EH (cell line): ENCODE data around the gene THSD7B.

Experiments used
- DNase-seq: peaks from one replicate; pipeline ENCODE4 v3.0.0-alpha.2; 2015; ENCODE audit warnings: low read depth

The THSD7B gene

DNA sequence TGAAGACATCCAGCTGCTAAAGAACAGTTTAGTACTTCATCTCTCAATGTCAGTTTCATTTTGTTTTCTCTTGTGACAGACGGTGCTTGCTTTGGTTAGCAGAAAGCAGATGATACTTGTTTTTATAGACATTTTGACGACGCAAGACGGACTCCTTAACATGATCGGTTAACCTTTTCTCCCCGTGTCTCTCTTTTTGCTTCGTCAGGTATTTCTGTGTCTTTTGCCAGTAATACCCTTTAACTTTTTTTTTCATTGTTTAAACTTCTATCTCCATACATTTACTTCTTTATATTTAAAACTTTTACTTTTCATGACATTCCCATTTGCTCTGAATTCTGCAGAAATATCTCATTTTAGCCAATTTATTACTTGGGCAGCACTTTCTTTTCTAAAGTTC is 57.9 kb downstream of the THSD7B start:
- no peak for DNase-seq

DNA sequence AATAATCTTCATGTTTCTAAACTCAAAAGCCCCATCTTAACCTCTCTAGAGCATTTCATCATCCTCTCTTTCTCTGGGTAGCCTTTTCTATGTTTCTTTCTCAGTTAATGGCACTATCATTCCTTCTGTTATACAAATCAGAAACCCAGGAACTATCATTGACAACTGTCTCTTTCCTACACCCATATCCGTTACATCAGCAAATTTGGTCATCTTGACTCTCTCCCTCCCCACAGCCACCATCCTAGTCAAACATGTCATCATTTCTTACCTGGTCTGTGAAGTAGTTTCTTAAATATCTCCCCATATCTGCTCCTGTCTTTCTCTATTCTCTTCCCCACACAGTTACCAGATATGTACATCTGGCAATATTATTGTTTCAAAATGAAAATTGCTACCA is 62.8 kb downstream of the THSD7B start:
- no peak for DNase-seq

DNA sequence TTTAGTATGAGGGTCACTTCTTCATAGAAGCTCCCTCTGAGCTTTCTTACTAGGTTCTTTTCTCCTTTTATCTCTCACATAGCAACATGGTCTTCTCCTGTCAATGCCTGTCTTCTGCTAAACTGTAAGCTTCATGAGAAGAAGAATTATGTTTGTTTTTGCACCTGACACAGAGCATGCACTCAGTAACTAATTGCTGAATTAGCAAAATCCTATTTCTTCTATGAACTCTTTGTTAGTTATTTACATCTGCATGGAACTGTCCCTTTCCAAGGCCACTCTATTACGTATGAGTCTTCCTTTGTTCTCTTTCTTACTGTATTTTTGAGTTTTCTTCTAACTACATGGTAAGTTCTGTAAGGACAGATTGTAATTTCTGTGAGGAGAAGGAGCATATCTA is 63.4 kb downstream of the THSD7B start:
- DNase-seq: no peak

DNA sequence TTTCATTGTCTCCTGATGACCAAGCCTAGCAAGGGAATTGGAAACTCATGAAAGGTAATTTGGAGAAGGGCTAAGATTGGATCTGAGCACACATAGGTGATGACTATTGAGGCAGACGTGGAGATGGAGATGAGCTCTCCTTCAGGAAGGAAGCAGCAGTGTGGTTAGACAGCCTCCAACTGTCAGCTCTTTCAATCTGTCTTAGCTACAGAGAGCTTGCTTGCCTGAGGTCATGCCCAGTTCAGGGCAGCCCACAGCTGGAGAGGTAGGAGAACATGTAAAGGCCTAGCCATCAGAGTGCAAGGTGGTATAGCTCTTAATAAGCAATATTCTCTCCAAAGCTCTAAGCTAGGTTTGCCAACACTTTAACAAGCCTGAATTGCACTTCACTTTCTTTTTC is 79.2 kb downstream of the THSD7B start:
- no peak for DNase-seq

DNA sequence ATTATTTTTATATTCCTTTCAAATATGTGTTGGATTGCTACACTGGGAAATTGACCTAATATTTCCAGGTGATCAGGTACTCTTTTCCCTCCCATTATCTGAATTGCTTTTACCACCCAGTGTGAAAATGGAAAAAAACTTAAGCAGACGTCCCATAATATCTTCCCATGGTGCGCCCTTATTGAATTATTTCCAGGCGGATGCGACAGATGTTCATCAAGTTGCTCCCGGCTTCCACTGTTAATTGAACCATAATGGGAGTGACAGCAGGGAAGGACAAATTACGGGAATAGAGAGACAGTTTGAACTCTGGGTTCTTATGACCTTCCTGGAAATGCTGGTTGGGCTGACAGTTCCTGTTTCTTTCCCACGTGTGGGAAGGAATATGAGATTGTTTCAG is 93.3 kb downstream of the THSD7B start:
- DNase-seq: no peak

DNA sequence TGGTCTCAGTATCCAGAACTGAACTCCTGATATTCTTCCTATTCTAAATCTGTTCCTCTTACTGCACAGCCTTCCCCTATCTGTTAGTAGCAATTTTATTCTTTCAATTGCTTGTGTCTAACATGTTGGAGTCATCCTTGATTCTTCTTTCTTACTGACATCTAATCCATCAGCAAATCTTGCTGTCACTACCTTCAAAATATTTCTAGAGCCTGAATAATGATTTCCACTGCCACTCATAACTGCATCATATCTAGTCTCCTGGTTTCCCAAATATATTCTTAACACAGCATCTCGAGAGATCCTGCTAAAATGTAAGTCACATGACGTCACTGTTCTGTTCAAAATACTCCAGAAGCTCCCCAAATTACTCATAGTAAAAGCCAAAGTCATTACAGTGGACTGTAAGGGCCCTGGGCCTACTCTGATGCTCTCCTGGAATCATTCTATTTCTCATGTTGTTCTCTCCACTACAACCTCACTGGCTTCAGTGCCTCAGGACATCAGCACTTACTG is 95.2 kb downstream of the THSD7B start:
- DNase-seq: no peak

DNA sequence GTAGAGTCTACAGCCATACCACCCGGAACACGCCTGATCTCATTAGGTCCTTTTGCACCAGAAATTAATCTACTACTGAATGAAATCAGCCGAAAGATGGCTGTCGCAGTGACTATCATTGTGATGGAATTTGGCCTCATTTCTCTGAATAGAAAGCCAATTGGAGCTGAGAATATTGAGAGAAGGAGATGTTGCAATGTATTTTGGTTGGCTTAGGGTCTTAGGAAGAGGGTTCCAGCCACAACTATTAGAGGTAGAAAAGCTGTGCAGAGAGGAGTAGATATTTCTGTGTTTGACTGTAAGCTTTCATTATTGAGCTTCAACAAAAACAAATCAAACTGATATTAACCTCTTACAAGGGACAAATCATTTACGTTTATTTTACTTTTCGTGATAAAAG is 98.1 kb downstream of the THSD7B start:
- no peak for DNase-seq

DNA sequence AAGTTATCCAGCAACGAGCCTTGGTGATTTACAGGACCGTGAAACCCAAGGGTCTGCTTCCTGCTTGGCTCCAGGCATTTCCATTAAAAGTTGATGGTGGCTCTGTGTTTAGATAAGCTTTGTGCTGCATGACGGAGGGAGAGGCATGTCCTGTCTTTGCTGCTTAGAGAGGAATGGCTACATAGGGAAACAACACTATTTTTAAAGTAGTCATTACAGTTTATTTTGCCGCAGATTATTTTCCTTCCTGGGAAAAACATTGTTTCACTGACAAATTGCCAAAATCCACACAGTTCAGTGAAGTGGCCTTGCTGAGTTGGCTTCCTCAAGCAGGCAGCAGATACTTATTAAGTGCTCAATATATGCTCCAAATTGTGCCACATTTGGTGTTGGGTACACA is 98.5 kb downstream of the THSD7B start:
- DNase-seq: no peak

DNA sequence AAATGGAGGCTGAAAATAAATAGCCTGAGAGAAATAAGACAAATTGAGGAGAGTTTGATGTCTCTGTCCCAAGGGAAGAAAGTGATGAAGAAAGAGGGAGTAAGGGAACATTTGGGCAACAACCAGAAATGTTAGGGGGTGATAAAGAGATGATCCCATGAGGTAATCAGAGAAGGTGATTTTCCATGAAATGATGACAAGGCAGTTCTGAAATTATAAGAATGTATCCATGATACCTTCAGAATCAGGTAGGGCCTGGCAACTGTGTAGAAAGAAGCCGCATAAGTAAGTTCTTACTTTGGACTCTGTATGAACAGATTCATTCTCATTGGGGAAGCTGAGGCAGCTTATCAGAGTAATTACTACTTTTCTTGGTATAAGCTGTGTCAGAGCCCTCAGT is 106.1 kb downstream of the THSD7B start:
- DNase-seq: no peak

DNA sequence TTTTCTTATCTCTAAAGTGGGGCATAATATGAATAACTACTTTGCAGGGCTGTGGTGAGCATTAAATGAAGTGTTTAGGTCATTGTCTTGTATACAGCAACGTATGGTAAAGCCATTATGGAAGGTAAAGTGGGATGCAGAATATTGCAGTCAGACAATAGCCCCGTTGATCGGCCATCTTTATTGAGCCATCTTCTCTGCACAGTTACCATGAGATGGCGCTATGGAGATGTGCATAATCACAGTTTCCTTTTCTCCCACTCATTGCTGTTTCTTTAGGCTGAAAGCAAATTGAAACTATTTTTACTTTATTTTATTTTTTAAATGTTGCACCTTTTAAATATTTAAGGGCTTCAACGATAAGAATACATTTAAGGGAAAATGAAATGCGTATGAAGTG is 108.9 kb downstream of the THSD7B start:
- DNase-seq: peak; percentile 3

DNA sequence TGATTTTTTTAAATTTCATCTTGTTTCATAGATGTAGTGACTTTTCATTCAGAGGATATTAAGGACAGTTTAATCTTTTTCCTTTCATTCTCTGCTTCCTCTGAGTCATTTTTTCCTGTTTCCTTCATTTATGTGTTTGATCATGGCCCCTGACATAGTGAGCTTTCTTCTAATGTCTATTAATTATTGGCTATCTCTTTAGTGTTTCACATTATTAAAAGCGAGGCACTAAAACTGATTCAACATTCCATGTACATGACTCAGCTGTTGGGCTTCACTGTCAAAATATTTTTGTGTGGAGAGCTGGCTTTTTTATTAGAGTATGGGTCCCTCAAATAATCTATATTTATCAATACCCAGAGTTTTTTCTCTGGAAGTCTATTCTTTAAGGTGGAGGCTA is 125.8 kb downstream of the THSD7B start:
- no peak for DNase-seq

DNA sequence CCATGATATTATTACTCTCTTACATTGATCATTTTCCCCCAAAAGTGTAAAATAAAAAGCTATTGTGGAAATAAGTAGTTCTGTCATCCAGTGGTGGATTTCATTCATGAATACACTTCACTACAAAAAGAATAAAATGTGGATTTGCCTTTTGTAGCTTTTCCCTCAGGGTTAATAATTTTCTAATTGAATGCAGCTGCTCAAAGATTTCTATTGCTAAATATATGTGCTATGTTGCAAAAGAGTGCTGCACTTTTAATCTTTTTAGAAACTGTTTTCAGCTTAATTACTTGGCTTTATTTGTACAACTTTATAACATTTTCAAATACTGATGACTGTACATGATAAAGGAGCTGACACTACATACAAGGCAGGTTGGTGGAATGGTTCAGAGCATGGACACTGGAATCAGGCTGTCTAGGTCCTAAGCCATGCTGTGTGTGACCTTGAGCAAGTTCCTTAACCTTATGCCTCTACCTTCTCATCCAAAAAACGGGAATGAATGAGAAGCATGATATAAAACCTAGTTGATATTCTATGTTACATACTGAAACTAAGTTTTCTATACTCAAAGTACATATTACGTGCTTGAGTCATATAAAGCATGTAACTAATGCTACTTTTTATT is 128.8 kb downstream of the THSD7B start:
- DNase-seq: no peak

DNA sequence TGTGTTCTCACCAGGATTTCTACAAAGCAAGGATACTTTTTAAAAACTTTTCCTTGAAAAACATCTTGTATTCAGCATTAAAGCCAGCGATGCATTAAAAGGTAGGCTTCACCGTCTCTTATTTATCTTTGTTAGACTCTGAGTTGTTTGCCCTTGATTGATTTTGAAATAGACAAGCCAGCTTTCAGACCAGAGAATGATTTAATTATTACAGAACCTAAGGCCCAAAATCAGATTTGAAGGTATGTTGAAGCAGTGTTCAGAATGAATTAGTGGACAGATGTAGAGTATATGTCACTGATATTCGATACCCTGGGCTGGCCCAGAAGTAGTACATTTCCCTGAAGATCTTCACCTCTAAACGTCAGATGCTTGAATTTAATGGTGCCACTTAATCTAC is 136.4 kb downstream of the THSD7B start:
- DNase-seq: no peak

DNA sequence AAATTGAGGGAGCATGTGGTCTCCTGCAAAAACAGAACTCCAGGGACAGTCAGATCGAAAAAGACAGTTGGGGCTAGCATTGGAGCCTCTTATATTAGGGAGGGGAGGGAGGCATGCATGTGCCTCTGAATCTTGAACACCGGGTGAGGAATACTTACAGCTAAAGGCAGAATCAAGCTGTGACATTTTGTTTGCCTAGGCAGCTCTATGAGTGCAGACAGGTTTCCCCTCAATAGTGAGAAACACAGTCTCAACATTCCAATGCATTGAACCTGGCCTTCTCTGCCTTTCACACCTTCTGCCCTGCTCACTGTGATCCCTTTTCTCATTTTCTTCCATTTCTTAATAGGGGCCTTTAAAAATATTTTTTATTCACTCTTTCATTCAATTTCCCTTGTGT is 140.4 kb downstream of the THSD7B start:
- DNase-seq: no peak

DNA sequence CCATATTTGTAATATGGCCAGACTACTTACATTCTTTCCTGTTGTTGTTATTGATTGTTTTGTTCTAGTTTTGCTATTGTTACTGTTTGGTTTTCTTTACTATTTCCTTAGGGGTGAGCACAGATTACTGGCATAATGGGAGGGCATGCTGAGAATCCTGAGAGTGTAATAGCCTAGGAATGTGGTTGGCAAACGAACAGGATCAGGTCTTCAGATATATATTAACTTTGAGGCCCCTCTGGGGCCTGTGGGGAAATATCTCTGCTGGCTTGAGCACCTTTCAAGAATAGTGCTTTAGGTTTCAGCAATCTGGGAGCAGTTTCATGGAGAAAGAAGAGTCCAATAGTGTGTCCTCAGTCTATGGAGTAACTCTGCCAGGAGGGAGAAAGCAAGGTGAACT is 144.4 kb downstream of the THSD7B start:
- DNase-seq: no peak

DNA sequence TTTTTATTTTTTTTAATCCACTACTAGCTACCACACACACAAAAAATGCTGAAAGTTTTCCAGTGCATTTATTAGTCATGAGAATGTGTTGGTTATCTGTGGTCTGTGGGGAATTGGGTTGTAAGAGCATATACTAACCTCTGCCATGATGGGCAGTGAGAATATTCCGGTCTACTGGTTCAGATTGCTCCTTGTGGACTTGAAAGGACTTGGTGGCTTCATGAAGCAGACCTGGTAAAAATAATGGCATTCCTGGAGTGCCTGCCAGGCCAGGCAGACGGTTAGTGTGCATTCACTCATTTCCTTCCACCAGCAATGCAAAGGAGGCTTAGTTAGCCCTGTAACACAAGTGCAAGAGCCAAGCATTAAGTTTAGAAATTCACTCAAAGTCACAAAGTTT is 150.8 kb downstream of the THSD7B start:
- no peak for DNase-seq

DNA sequence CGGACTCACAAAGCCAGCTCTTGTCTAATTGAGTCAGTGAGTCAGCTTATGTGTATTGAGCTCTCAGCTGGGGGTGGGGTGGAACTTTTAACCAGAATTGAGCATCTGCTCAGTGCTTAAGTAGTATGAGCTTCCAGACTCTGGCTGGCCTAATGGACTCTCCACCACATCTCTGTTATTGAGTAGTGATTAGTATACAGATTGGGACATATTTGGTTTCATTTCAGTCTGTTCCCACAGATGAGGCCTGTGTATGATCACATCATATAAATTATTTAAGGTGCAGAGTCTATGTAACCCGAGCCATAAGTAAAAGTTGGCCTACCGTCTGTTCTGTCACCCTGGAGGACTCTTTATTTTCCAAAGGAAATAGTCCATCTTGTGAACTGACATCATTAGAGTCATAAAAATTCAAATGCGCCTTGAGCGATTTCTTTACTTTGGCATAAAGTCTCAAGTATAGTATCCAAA is 152.1 kb downstream of the THSD7B start:
- no peak for DNase-seq

DNA sequence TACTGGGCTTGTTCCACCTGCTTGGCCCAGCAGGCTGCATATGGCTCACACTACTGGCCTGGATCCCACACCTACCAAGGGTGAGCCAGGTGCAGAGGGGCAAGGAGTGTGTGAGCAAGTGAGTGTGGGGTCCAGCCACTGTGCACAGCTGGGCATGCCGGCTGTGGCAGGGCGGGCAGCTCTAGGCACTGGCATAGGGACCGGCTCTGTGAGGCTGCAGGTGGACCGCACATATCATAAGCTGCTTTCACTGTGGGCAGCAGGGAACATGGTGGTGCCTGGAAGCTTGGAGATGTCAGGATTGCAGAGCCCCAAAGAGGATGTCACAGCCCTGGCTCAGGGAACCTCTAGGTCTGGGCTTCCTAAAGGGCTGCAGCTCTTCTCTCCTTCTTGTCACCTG is 154.3 kb downstream of the THSD7B start:
- DNase-seq: no peak

DNA sequence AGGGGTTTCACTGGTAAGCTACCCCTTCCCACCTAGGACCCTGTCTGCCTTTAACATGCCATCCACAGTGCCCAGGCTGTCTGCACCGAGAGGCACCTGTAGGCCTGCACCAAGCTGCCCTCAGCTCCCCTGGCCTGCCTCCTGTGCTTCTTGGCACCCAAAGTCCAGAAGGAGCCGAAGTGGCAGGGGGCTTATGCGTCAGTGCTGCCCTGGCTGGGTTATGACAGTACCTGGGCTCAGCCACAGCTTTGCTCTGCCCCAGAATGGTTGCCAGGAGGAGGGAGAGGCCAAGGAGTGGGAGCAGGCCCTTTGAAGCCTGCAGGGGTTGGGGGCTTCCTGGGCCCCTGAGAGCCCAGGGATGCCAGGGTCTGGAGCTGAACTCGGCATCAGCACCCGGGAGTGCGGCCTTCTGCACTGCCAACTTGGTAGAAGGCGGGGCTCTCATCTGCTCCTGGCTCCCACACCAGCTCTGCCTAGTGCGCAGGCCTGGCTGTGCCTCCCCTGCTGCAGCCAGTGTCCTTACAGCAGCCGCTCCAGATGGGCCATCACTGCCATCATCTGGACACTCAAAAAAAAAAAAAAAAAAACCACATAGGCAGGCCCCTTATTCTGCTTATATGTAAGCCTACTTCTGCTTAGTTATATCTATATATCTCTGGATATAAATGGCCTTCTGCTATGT is 155.4 kb downstream of the THSD7B start:
- DNase-seq: no peak

DNA sequence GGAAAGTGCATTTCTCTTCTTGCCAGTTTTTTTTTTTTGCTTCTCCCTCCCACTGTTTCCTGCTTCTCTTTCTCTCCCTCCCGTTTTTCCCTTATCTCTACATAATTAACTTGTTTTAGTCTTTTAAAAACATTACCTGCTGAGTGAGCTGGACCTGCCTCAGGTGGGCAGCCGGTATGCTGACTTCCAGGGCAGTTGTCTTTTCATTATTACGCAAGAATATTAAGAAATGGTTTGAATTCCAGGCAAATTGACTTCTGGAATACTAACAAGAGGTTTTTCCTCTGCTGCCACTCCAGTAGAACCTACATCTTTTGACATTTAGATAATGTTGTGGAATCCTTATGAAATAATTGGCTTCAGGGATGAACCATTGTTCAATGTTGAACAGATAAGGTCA is 161.8 kb downstream of the THSD7B start:
- DNase-seq: no peak

DNA sequence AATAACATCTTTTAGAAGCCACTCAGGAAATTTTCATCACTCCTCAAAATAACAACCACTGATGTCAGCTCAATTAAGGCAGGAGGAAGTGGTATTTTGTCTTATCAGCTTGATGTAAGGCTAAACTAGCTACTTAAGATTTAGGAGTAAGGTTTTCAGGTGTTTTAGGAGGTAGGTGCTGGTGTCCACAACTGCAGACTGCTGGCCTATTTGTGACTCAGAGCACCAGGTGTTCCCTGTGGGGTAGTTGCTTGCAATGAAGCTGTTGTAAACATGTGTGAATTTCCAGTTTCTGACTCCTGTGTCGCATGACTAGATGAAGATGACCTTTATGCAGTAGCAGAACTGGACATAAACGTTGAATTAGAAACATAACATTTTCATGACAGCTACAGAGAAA is 164.2 kb downstream of the THSD7B start:
- DNase-seq: no peak

DNA sequence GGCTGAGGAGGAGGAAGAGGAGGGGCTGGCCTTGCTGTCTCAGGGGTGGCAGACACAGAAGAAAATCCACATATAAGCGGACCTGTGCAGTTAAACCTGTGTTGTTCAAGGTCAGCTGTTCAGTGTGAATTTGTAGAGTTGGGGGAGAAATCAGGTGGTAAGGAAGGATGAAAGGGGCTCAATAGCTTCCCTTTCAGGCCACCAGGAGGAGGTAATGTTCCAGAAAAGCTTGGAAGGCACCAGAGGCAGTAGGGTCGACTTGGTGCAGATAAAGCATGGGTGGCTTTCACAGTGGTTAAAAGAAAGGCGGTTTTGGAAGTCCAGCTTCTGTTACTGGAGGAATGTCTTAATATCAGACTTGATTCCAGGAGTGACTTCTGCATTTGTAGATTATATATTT is 167.4 kb downstream of the THSD7B start:
- peak; percentile 27 for DNase-seq

DNA sequence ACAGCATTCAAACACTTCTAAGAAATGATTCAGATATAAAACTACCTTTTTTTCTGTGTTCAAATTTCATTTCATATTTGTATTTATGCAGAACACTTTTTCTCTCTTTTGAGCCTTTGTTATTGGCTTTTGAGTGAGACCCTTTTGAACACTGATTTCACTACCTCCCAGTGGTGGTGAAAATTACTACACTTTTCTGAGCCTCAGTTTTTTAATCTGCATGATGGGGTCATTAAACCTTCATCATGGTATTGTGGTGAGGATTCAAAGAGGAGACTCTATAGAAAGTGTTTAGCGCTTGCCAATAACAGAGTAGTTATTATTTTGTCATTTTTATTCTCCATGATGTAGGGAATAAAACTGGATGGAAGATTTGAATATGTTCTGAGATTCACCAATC is 169.8 kb downstream of the THSD7B start:
- DNase-seq: no peak

DNA sequence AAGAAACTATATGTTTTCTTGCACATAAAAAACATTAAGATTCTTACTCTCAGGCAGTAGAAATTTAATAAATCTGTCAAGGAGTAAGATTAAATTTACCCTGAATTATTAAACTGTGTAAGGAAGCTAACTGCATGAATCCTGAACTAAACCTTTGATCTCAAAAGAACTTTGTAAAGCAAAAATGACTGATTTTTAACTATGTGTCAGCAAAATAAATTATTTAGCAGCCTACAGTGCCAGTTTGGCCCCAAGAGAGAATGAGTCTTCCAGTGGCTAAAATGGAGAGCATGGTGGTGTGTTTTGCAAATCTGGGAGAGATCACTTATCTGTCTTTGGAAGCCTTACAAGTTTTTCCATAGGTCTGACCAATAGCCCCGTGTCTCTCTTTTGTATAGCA is 190.7 kb downstream of the THSD7B start:
- DNase-seq: no peak
